Body of pancreas (tissue), 4 donors: ENCODE results near the gene CXorf58. TPM values are rescaled to one million over a fixed set of nuclear protein-coding genes. Genes with fewer than 3 reads are reported as not detected.
A peak's percentile ranks its signal among the peaks of the same experiment; 100 is the strongest.
"Not testable (repeated sequence)": the region's sequence is repeated elsewhere in the genome, so short reads cannot be mapped to it uniquely, and the experiment has no call there.

ENCODE experiments used
- ATAC-seq: fragments of 150-250 bp; one replicate; pipeline ENCODE4 v1.9.1; 2016
- DNase-seq, 4 donors: peaks; one replicate each; pipeline ENCODE4 v3.0.0-alpha.2; 2019
- H3K27ac ChIP-seq, 4 donors: fragments of 200-600 bp; sonication (generic); 1 replicate in 3 of 4; 2 replicates in 1 of 4; pipeline versions ENCODE4 v1.5.1 to v1.6.1; 2016 to 2019; ENCODE audit warnings: mild to moderate bottlenecking in 1 of 4, mixed read lengths in 1 of 4, moderate library complexity in 1 of 4
- H3K27me3 ChIP-seq, 2 donors: fragments of 200-600 bp; sonication (generic); one replicate each; pipeline ENCODE4 v1.6.0; 2016; ENCODE audit warnings: mild to moderate bottlenecking in 1 of 2
- H3K36me3 ChIP-seq, 2 donors: fragments of 200-600 bp; sonication (generic); replicated peaks in 1 of 2; 2 replicates each; pipeline ENCODE4 v1.5.1; 2016; ENCODE audit warnings: low read depth in 2 of 2; ENCODE audit not compliant: insufficient read depth in 1 of 2
- H3K4me1 ChIP-seq: fragments of 200-600 bp; sonication (generic); one replicate; pipeline ENCODE4 v1.6.0; 2016
- H3K4me3 ChIP-seq, 2 donors: fragments of 200-600 bp; sonication (generic); 1 replicate in 1 of 2; 2 replicates in 1 of 2; pipeline ENCODE4 v1.5.1; 2016 to 2019
- H3K9me3 ChIP-seq, 3 donors: fragments of 200-600 bp; sonication (generic); 1 replicate in 2 of 3; 2 replicates in 1 of 3; pipeline ENCODE4 v1.5.1; 2016
- CTCF ChIP-seq, 7 experiments: fragments of 450-650 bp in 4 of 7; fragments of 200-600 bp in 3 of 7; sonication (generic) in 3 of 7; IDR thresholded peaks; one replicate each; pipeline ENCODE4 v1.5.1; 2016 to 2019; ENCODE audit warnings: antibody characterized with exemption in 7 of 7
- POLR2A ChIP-seq, 3 donors: fragments of 450-650 bp; IDR thresholded peaks; one replicate each; pipeline ENCODE4 v1.6.1; 2016; ENCODE audit warnings: antibody characterized with exemption in 3 of 3, mild to moderate bottlenecking in 2 of 3
- WGBS, 2 donors: methylation state at CpG; one replicate each; pipeline ENCODE4 v1.1.5; 2017; 5-methylcytosine and 5-hydroxymethylcytosine counted together
- intact Hi-C: fragments of 100-400 bp; cut with DNase I; formaldehyde crosslinking; loops from one replicate; pipeline ENCODE4 v1.15.1; 2023
- total RNA-seq, 2 donors: library from RNA; depleted of rRNA; stranded (reverse); fragments of >200 nt; gene quantifications; one replicate each; pipeline ENCODE4 v1.1.0, GENCODE V29; 2016

The CXorf58 gene, protein sequence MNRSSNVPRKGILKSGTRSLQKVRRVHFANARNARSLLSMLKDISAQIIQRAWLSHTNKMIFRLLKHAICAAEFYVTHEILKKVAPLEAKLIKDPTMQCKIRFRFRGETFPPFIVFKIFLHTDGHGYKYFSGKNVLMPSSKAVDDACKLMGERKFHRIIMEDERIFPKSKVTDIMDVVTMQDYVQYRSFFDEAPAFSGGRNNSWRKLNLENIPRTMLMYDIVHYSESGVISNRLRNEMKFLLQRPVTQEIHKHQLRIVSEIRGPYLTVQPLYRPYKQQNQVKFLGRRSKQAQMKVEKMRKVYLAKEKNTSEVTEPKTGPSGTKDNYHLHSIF
- under 1 TPM in 1 of 2 donors, not detected in 1; 0.26 TPM for total RNA-seq

- DNase-seq (peak; percentile 92 to 93 (median 93)), ATAC-seq (peak; percentile 97)
- Histone ChIP-seq H3K4me1 (peaks cover 17% of the 10 kb centered on the region), H3K9me3 (no peaks in the 10 kb centered on the region), H3K27ac (peak within 1 kb of the TSS; percentile 80 to 93 (median 88)), H3K4me3 (peak within 1 kb of the TSS; percentile 7 to 24), H3K27me3 (no peaks in the 10 kb centered on the region), H3K36me3 (no peaks in the 10 kb centered on the region)
- intact Hi-C loops = loop anchor here (10.0 kb wide), 1 partner anchor 213 kb away; no protein-coding TSS in a partner anchor
- WGBS, 2 donors = 0% methylated on average over 5 to 36 of the region's 81 CpGs
- TF ChIP-seq POLR2A (IDR thresholded peaks at IDR 0.05) (peak; percentile 42 to 72 (median 68)), CTCF (IDR thresholded peaks at IDR 0.05) (peak; percentile 37 to 98 (median 97))
Observed at GRCh38 chrX:23907498-23908218, at the start of gene CXorf58, which contains the start of gene APOO. Gene CXorf58 (plus strand): TSS chrX:23908006. CDS start chrX:23910303, 2,297 bp downstream. Gene APOO (minus strand): TSS chrX:23907938. CDS start chrX:23907702, 236 bp downstream.

DNA sequence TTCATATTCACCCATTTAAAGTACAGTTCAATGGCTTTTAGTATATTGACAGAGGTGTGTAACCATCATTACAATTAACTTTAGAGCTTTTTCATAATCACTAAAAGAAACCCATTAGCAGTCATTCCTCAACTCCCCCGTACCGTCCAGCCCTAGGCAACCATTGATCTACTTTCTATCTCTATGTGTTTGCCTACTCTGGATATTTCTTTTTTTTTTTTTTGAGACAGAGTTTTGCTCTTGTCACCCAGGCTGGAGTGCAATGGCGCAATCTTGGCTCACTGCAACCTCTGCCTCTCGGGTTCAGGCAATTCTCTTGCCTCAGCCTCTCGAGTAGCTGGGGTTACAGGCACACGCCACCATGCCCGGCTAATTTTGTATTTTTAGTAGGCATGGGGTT lies 48.6 kb upstream of the CXorf58 start:
- H3K4me3 ChIP-seq, H3K36me3 ChIP-seq, ATAC-seq, intact Hi-C loops, DNase-seq, H3K9me3 ChIP-seq, H3K27ac ChIP-seq, H3K27me3 ChIP-seq, H3K4me1 ChIP-seq: not testable (repeated sequence)
- 81 to 95% methylated on average over 6 to 7 of the region's 7 CpGs for WGBS, 2 donors

DNA sequence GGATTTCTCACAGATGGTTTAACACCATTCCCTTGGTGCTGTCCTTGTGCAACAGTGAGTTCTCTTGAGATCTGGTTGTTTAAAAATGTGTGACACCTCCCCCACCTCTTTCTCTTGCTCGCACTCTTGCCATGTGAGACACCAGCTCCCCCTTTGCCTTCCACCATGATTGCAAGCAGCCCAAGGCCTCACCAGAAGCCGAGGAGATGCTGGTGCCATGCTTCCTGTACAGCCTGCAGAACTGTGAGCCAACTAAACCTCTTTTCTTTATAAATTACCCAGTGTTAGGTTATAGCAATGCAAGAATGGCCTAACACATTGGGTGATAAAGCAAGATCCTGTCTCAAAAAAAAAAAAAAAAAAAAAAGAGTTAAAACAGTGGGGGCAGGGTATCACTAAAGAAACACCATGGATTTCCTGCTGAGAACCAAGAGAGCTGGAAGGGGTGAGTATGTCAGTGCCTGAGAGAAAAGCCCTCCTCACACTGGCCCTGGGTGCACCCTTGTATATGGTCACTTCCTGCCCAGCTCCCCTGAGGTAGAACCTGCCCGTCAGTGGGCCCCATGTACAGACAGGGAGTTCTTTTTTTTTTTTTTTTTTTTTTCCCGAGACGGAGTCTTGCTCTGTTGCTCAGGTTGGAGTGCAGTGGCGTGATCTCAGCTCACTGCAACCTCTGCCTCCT lies 46.5 kb upstream of the CXorf58 start:
- 95 to 100% methylated on average over 3 to 6 of the region's 6 CpGs for WGBS, 2 donors
- DNase-seq (no peak), ATAC-seq (no peak)
- H3K4me3 ChIP-seq = no peak overlapping the region
- H3K4me1 ChIP-seq = no peaks in the 10 kb centered on the region
- no peaks in the 10 kb centered on the region for H3K9me3 ChIP-seq
- TF ChIP-seq CTCF (IDR thresholded peaks at IDR 0.05) (no peak), POLR2A (IDR thresholded peaks at IDR 0.05) (no peak)
- no peaks in the 10 kb centered on the region for H3K27me3 ChIP-seq
- H3K27ac ChIP-seq = no peak overlapping the region
- no peaks in the 10 kb centered on the region for H3K36me3 ChIP-seq
- intact Hi-C loops = no loop called here

GRCh38 chrX:23861952-23862351 lies 45.9 kb upstream of the CXorf58 start:
- DNase-seq, ATAC-seq, H3K4me3 ChIP-seq, H3K9me3 ChIP-seq, H3K27ac ChIP-seq, H3K4me1 ChIP-seq, intact Hi-C loops, H3K27me3 ChIP-seq, H3K36me3 ChIP-seq: not testable (repeated sequence)
- WGBS, 2 donors = 100% methylated on average over 2 of the region's 2 CpGs

DNA sequence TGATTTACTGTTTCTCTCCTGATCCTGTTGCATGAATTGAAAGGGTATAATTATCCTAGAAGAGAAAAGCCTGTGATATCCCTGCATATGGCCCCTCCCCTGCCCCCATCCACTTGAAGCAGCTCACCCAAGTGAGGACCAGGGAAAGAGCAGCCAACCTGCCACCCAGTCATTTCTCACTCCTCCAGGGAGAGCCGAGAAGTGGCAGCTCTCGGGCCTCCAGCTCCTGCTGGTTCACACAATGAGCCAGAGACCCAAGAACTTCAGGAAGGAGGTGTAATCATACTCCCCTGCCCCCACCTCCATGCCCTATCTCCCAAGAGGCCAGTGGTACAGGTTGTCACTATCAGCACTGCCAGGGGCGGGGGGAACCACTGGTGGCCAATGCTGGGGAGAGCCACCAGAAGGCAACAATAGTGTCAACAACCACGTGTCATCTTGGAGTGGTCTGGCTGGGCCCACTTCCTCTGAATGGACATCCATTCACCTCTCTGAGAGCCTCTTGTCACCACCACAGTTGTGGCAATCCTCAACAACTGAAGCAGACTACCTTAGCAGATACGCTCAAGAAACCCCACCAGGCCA lies 43.0 kb upstream of the CXorf58 start:
- no peak overlapping the region for H3K4me3 ChIP-seq
- intact Hi-C loops = no loop called here
- H3K27ac ChIP-seq = no peak overlapping the region
- TF ChIP-seq CTCF (IDR thresholded peaks at IDR 0.05) (no peak), POLR2A (IDR thresholded peaks at IDR 0.05) (no peak)
- H3K9me3 ChIP-seq = no peaks in the 10 kb centered on the region
- no peaks in the 10 kb centered on the region for H3K36me3 ChIP-seq
- DNase-seq (no peak), ATAC-seq (no peak)
- 80 to 94% methylated on average over 3 to 5 of the region's 5 CpGs for WGBS, 2 donors
- H3K27me3 ChIP-seq = no peaks in the 10 kb centered on the region
- no peaks in the 10 kb centered on the region for H3K4me1 ChIP-seq
